ENCODE results near the gene LOXHD1.

LOXHD1 gene

DNA sequence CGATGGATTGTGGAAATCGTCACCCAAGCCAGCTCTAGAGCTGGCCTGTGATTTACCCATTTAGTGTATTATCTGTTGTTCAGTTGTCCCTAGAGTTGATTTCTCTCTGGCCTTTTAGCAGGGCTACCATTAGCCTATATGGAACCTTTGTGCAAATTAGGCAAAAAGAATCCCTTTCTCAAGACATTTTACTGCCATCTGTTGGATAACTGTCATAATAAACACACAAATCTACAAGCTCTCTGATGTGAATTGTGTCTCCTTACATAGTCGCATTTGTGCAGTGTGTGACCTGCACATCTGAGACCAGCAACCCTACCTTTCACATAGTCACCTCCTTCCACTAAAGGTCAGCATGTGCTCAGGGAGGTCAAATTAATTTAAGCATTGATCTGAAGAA, 34.0 kb downstream of the LOXHD1 start:
- DNase-seq, result no peak

DNA sequence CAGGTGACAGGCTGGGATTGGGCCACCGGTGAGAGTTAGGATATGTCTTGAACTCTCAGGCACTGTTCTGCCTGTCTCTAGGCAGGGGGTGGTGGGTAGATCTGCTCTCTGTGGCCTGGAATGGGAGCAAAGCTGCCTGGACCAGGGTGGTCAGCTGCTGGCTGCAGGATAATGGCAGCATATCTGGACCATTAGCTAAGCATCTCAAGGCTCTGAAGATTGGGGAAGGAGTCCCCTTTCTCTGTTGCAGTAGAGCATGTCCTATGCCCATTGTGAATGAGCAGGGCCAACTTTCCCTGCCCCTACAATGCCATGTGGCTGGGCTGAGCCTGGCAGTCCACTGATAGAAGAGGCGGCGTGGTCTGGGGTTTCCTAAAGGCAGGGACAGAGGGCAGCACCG, 34.6 kb downstream of the LOXHD1 start:
- DNase-seq, result no peak

DNA sequence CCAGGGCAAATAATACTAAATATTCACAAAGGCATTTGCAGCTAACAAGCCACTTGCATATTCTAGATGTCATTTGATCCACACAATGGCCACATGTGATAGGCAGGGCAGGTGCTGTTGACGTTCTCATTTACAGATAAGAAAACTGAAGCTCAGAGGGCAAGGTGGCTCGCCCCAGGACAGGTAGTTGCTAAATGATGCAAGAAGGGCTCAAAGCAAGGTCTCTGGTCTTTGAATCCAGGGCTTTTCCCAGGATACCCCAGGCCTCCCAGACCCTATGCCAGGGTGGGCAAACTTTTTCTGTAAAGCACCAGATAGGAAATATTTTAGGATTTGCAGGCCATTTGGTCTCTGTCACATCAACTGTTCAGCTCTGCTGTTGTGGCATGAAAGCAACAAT, 35.1 kb downstream of the LOXHD1 start:
- no peak for DNase-seq

DNA sequence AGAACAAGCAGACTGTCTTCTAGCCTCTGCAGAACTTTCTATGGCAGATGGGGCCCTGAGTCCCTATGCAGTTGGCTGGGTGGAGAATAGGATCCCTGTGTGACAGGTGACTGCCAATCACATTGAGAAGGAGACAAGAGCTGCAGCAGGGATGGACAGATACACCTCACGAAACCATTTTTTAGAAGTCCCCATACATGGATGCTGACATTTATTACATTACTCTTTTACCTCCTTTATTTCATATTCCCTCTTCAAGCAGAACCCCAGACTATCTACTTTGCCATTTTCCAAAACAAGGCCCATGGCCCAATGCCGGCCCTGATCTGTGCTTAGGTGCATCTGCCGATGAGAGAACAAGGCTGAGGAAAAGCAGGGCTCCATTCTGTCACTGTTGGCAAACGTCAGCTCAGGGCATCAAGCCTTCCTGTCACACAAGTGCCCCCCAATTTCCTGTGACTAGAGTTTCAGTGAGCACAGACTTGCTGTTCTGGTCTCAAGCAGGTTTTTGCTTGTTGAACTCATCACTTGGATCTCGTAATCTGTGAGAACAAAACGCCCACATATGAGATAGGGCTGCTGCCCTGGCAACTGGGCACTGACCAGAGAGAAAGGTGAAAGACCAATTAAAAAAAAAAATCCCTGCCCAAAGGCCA, 35.8 kb downstream of the LOXHD1 start:
- no peak for DNase-seq

DNA sequence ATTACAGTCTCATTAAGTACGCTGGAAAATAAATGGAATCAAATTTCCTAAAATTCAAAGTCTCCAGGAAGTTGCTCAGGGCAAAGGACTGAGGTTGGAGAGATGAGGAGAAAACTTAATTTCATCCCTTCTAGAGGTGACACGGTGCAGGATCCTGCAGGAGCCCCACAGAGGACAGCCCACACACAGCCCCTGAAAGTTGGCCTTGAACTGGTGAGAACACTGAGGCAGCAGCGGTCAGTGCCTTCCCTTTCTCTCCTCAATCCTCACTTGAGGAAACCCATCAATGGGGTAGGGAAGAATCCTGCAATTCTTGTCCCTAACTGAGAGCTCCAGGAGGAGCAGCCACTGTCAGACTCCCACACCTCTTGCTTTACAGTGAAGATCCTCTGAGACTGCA, 37.5 kb downstream of the LOXHD1 start:
- no peak for DNase-seq

DNA sequence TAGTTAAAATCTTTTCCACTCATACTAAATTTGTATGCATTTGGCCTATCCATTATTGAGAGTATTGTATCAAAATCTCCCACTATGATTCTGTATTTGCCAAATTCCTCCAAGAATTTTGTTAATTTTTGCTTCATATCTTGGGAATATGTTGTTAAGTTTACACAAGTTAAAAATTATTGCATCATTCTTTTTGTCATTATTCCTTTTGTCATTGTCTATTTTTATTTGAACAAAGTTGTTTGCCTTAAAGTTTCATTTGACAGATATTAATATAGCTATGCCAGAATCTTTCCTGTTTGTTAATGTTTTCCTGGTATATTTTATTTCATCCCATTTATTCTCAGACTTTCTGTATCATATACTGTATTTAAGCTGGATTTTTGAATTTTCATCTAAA, 41.3 kb downstream of the LOXHD1 start:
- DNase-seq, result no peak

DNA sequence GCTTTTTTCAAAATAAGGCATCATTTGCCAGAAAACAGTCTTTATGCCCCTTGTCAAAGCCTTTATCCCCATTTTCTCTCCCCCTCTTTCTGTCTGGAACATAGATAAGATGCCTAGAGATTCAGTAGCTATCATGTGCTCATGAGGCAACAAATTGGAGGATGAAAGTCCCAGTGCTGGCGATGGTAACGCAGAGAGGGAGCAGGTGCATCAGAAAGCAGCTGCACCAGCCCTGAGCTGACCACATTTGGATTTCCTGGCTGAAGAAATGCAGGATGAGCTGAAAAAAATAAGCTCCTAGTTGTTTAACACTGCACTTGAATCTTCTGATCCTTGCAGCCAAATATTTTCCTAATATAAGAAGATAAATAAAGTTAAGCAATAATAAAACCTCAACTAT, 48.0 kb downstream of the LOXHD1 start:
- DNase-seq, result no peak

DNA sequence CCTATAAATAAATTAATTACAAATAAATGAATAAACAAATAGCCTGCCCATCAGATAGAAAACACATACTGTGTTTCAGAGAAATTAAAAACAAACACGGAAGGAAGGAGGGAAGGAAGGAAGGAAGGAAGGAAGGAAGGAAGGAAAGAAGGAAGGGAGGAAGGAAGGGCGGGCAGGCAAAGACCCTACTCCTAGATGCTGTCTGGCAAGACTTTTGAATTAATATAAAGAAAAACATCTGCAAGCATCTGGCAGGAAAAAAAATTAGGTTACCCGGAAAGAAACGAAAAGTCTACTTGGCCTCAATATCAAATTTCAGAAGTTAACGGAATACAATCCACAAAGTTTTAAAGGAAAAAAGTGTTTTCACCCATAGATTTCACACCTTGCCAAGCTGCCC, 49.1 kb downstream of the LOXHD1 start:
- DNase-seq, result no peak

DNA sequence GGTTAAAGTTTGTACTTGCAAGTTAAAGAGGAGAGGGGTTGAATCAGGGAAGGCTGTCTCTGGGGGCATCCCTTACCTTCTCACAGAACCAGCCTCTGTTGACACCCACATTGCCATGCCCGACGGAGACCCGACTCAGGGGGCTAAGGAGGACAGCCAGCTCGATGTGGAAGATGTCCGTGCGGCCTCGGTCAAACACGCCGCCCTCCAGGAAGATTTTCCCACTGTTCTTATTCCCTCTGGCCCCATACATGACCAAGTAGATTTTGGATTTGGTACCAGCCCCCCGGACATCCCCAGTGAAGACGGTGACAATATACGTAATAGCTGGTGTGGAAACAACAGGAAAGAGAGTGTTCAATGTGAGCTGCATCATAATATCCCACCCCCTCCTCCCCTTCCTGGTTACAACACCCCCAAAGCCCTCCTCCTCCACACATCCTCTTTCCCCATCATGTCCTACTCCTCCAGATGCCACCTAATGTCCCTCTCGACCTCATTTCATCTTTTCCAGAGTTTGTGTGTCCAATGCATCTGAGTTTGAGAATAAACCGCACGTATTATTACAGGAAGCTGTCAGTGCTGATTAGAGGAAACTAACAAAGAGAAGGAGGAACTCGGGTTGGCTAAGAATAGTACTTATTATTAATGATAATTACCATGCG, 55.7 kb downstream of the LOXHD1 start:
- DNase-seq, result no peak

DNA sequence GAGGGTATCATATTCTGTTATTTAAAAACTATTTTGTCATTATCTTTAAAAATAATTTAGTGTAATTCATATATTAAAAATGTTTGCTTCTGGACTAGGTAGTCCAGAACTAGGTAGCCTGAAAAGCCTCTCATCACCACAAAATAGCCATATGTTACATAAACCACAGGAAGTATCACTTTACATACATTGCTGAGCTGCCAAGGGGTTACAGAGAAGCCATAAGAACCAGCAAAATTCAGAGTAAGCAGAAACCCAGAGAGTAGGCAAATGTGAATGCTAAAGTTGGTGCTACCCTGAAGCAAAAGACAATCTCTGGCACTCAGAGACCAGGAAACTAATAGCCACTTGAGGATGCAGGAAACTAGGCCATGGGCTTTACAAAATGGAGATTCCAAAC, 60.9 kb downstream of the LOXHD1 start:
- DNase-seq, result no peak

DNA sequence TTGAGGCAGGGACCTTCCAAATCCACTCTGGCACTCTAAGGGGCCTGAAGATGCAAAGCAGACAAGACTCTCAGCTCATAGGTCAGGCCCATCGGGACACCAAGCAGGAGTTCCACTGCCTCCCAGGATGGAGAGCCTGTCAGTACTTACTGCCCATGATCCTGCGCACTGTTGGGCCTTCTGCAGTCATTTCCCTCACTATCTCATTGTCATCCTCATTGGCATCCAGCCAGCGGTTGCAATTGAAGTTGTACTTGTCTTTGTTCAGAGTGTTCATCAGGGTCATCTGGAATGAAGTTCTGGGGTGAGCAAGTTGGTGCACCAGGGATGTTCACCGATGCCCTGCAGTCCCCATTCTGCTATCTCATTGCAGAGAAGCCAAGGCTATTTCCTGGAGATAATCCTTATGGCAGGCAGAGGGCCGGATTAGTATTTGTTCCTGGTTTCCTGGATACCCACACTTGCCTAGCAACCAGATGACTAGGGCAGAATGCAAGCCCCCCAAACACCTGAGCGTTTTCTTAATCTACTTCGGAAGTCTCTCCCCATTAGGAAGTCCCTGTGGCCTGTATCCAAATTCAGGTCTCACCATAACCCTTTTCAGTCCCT, 65.1 kb downstream of the LOXHD1 start:
- DNase-seq, result no peak

DNA sequence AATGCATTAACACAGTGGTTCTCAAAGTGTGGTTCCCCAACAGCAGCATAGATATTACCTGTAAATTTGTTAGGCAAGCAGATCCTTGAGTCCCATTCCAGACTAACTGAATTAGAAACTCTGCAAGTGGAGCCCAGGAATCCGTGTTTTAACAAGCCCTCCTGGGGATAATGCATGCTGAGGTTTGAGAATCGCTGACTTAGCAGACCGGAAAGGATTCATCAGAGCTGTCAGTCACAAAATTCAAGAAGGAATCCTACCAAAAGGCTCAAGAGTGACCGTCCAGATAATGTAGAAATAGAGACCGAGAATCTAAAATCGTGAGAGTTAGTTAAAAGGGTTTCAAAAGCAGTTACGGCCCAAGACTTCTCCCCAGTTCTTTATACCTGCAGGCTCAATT, 66.9 kb downstream of the LOXHD1 start:
- no peak for DNase-seq

DNA sequence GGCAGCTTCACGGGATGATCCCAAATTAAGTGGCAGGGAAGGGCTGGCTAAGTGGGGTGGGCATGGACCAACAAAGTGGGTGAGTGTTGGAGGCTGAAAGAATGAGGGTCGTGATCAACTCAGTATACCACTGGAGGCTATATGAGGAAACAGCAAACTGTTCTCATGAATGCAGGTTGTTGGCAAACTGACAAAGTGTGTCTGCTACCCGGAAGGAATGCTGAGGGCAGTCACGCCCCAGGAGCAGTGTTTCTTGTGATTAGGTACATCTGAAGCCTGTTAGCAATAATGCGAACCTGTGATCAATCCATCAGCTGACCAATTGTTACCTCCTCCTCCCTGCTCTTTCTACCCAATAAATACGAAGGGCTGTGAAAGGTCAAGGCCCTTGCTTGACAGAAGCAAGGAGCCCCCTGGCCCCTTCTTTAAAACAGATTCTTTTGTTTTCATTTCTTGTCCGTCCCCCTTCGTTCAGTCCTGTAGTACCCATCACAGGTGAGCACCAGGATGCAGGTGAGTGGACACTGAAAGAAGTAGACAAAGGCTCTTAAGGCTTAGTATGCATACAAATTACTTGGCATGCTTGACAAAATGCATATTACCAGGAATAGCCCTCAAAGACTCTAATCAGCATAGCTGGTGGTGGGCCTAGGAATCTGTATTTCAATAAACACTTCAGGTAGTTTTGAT, 67.9 kb downstream of the LOXHD1 start:
- no peak for DNase-seq

DNA sequence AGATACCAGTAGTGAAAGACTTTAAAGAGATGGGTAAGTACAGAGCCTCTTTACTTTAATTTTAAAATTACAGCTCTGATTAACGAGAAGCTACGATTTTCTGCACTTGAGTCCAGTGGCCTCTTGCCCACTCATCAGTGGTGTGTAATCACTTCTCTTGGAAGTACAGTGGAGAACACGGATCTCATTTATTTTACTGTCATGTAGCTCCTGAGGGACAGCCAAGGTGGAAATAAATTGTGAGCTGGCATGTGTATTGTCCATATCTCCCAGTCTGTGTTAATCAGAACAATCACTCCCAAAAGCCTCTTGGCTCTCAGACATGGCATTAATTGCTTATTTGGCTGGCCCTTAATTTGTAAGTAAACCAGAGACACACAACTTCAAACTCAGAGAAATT, 69.4 kb downstream of the LOXHD1 start:
- no peak for DNase-seq

DNA sequence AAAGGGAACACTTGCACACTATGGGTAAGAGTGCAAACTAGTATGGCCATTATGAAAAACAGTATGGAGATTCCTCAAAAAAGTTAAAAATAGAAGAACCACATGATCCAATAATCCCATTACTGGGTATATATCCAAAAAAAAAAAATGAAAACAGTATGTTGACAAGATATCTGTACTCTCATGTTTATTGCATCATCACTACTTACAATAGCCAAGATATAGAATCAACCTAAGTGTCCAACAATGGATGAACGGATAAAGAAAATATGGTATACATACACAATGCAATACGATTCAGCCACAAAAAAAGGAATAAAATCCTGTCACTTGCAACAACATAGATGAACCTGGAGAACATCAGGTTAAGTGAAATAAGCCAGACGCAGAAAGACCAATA, 73.3 kb downstream of the LOXHD1 start:
- no peak for DNase-seq

DNA sequence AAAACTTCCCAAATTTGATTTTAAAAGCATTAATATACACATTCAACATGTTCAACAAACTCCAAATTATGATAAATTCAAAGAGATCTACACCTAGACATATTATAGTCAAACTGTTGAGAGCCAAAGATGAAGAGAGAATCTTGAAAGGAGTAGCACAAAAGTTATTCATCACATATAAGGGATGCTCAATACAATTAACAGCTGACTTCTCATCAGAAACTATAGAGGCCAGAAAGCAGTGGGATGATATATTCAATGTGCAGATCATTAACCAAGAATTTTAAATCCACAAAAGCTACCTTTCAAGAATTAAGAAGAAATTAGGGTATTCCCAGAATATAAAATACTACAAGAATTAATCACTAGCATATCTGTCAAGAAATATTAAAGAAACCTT, 75.4 kb downstream of the LOXHD1 start:
- no peak for DNase-seq

DNA sequence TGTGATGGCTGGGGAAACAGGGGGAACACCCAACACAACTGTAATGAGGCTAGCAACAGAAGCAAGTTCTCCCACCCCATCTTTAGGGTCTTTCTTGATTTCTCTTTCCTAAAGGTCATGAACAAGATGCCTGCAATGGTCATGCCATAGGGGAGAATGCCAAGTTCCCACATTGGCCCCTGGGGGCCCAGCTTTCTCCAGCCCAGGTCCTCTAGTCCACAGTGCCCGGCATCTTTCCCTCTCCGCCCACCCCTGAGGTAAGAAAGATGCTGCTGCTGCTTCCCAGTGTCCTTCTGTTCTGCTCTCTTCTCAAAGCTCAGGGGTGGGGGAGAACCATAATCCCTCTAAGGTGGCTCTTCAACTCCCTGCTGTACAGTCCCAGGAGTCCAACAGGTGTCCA, 78.0 kb downstream of the LOXHD1 start:
- DNase-seq, result no peak

DNA sequence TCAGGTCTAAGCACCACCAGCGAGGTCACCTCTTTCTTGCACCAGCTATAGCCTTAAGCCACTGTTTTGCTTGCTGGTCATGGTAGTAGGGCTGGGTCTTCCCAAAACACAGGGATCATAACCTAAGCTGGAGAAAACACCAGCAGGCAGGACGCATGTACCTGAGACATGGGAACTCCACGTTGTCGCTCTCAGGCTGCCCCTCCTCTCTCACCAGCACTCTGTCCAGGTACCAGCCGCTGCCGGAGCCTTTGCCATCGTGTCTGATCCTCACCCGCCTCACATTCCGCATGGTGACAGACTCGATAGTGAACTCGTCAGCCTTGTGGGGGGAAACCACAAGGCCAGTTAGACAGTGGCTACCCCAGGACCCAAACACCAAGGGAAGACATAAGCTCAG, 79.5 kb downstream of the LOXHD1 start:
- no peak for DNase-seq

DNA sequence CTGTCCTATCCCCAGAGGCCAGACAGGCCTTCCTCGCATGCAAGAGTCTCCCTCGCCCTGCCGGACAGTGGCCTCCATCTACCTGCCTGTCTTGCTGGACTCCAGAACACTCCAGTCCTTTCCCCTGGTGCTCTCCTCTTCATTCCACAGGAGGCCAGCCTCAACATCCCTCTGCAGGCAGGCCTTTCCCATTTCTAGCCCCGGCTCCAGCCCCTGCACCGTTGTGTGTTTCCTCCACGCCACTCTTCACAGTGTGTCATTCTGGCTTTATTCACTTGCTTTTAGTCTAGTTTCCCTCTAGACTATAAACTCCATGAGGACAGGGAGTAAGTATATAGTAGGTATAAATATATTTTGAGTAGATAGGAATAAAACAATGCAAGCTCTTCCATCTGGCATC, 81.2 kb downstream of the LOXHD1 start:
- no peak for DNase-seq

DNA sequence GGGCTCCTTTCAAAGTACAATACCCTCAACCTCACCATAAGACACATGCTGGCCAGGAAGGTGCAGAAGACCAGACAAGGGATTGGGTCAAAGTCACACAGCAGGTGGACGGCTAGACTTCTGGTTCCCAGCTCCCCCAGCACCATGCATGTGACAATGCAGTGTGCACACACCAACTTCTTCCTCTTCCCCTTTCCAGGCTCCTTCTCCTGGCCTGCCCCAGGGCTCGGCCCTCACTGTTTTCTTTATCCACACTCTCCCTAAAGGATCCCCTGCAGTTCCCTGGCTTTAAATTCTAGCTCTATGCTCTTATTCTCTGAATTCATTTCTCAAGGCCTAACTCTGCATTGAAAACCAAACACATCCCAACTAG, 82.3 kb downstream of the LOXHD1 start:
- DNase-seq, result no peak

DNA sequence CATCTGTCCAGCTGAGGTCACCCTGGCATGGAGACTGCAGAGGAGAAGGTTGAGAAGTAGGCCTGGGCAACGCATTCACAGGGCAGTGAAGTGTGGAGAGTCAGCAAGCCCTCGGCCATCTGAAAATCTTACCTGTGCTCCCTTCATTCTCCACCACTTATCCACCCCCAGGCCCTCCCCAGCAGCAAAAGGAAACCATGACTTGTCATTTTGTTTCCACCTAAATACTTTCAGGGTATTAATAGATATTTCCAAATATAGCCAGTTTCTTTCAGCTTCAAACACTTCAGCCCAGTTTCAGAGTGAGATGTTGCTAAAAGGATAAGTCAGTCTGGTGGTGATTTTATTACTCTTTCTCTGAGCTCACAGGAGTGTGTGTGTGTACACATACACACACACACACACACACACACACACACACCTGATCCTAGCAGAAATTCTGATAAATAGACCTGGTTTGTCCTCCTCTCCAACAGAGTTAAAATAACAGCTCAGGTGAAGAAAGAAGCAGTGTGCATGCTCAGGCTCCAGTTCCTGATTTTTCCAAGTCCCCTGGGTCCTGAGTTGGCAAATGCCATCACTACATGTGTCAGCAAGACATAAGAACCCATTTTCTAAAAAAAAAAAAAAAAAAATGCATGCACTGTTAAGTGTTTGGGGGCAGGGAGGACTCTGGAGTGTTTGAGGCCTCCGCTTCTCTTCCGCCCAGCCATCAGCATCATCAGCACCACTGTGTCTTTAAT, 82.8 kb downstream of the LOXHD1 start:
- DNase-seq, result no peak

DNA sequence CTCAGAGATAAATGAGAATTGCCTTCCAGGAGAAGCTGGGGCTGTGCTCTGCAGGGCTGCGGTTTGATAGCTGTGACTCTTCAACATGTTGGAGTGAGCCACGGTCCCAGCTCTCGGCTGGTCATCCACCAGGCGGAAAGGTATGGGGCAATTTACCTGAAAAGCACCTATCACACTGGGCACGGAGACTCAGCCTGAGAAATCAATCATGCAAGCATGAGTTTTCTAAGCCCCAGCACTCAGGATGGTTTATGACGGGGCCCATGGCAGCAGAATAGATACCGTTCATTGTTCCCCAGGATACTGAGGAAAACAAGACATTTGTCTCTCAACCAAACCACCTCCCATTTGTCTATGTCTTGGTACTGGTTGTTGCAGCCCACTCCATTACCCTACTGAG, 83.9 kb downstream of the LOXHD1 start:
- no peak for DNase-seq

DNA sequence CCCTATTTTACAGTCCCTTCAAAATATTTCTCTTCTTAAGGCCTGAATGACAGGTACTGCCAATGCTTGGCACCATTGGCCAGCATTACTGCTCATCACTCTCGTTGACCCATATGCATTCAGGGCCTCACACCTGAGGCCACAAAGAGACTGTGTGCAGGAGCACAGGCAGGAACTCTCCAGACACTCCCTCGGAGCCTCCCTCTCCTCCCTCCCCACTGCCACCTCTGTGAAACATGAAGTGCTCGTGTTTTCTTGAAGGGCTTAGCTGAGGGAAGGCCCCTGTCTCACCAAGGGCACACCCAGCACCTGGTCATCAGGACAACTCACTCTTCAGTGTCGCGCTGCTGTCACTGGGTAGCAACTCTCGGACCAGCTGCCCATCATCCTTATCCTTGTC, 85.3 kb downstream of the LOXHD1 start:
- DNase-seq, result no peak

DNA sequence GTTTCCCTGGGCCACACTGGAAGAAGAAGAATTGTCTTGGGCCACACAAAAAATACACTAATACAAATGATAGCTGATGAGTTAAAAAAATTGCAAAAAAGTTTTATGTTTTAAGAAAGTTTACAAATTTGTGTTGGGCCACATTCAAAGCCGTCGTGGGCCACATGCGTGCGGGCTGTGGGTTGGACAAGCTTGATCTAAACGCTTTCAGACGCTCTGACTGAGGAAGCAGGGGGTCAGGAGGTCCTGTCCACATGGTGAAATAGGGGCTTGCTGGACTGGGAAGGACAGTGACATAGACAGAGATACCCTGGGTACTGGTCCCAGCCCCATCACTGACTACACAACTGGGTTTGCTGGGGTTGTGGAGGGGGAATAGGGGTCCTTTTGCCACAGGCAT, 86.4 kb downstream of the LOXHD1 start:
- DNase-seq, result no peak
